GM12872 (cell line): ENCODE results near the gene DBR1.

Experiments used
- CTCF ChIP-seq: IDR thresholded peaks from 3 replicates; pipeline ENCODE4 v1.5.1; 2011; ENCODE audit warnings: low read depth, mild to moderate bottlenecking, low read length, moderate library complexity; ENCODE audit not compliant: insufficient read depth

Gene DBR1

DNA sequence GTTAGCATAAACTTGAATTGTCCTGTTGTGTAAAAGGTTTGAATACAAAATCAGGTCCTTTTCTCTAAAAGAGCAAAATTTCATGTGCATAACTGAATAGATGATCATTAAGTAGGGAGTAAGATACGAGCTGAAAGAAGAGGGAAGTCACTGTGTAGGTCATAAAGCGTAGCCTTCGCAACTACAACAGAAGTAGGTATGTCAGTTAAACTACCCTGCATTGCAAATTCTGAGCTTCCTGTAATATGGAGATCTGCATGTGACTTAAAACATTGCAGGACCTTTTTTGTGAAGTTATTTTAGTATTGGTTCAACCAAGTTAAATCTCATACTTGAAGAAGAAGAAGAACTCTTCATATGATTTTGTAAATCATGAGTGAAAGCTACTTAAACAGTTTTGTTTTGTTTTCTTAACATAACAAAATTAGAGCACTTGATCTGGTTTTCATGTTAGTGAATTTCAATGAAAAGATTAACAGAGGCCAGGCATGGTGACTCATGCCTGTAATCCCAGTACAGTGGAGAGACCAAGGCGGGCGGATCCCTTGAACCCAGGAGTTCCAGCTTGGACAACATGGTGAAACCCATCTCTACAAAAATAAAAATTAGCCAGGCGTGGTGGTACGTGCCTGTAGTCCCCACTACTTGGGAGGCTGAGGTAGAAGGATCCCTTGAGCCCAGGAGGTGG lies 38.8 kb upstream of the DBR1 start:
- TF ChIP-seq CTCF, result no peak

DNA sequence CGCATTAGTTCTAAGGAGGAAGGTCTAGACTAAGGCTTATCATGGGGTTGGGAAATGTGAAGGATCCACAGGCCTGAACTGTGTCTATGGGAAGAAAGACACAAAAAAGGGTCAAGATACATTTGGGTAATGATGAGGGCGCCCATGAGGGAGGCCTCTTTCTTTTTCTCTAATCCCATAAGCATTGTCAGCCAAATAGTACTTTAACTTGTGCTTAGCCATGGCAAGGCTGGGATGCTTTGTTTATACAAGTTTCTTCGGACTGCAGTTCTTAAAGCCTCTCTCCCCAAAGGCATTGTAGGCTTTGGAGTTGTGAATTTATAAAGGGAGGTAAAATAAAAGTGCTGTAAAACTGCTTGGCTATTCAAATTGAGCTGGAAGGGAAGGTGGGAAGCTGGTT lies 35.8 kb upstream of the DBR1 start:
- no peak for TF ChIP-seq CTCF

DNA sequence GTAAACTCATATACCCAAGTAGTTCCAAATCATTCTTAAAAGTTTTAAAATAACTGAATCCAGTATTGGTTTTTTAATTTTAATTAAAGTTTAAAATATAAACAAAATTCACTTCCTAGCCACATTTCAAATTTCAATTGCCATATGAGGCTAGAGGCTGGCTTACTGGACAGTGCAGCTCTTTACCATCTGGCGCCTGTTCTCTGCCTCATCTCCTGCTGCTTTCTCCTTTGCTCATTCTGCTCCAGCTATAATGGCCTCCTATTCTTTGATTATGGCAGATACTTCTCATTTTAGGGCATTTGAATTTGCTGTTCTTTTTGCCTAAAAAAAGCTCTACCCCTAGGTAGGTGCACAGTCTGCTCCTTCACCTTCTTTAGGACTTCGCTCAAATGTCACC lies 31.5 kb upstream of the DBR1 start:
- no peak for TF ChIP-seq CTCF

GRCh38 chr3:138205527-138205926 lies 30.8 kb upstream of the DBR1 start:
- TF ChIP-seq CTCF, result no peak

DNA sequence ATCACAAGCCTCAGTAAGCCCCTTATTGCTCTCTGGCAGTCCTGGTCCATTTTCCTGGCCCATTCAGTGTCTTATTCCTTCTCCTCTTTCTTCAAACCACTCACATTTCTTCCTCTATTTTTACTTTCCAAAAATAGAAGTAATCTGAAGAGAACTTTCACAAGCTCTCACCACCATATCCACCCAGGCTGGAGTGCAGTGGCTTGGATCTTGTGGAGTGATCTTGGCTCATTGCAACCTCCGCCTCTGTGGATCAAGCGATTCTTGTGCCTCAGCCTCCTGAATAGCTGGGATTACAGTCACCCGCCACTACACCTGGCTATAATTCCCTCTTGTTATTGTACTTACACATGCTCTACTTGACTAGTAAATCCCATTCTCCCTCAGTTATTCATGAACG lies 29.2 kb upstream of the DBR1 start:
- no peak for TF ChIP-seq CTCF

DNA sequence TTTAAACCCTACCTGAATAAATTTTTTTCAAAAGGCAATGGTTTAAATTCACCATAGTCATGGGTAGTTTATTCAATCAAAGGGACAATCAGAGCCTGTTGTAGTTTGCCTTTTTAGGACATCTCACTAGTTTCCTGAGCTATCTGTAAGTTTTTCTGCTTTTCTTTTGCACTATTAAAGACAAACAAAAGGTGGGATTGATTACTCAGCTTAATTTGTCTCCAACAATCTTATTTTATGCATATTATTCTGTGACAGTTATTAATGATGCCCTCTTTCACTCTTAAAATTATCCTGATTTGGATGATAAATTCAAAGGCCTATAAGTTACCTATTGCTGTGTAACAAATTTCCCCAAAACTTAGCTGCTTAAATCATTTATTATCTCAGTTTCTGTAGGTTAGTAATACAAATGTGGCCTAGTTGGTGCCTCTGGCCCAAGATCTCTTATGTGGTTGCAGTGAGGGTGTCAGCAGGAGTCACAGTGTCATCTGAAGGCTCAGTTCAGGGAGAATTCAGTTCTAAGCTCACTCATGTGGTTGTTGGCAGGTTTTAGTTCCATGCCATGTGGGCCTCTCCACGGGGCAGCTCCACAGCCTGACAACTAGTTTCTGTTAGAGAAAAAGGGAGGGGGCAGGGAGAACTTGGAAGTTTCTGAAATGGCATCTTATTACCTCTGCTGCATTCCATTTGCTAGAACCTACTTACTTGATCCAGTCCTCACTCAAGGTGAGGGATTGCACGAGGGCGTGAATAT lies 28.4 kb upstream of the DBR1 start:
- TF ChIP-seq CTCF, result no peak

- no peak for TF ChIP-seq CTCF
Observed at GRCh38 chr3:138200424-138200823, 25.7 kb upstream of the DBR1 start.
